Dermis microvascular lymphatic vessel endothelial cell (primary cell): ENCODE results near the gene PBX2. TPM values are rescaled to one million over a fixed set of nuclear protein-coding genes. Genes with fewer than 3 reads are reported as not detected.
"Not testable (repeated sequence)": the region's sequence is repeated elsewhere in the genome, so short reads cannot be mapped to it uniquely, and the experiment has no call there.

ENCODE experiments used
- DNase-seq, 2 donors: peaks; one replicate each; pipeline versions ENCODE4 v3.0.0 to v3.0.0-alpha.2; 2010; ENCODE audit warnings: low read depth in 2 of 2
- total RNA-seq: library from RNA; depleted of rRNA; stranded (reverse); fragments of >200 nt; gene quantifications from 2 replicates; pipeline ENCODE4 v1.2.1, GENCODE V29; 2014

Gene PBX2
- total RNA-seq, 1 donor from 2014 or later = 37.2 TPM

DNA sequence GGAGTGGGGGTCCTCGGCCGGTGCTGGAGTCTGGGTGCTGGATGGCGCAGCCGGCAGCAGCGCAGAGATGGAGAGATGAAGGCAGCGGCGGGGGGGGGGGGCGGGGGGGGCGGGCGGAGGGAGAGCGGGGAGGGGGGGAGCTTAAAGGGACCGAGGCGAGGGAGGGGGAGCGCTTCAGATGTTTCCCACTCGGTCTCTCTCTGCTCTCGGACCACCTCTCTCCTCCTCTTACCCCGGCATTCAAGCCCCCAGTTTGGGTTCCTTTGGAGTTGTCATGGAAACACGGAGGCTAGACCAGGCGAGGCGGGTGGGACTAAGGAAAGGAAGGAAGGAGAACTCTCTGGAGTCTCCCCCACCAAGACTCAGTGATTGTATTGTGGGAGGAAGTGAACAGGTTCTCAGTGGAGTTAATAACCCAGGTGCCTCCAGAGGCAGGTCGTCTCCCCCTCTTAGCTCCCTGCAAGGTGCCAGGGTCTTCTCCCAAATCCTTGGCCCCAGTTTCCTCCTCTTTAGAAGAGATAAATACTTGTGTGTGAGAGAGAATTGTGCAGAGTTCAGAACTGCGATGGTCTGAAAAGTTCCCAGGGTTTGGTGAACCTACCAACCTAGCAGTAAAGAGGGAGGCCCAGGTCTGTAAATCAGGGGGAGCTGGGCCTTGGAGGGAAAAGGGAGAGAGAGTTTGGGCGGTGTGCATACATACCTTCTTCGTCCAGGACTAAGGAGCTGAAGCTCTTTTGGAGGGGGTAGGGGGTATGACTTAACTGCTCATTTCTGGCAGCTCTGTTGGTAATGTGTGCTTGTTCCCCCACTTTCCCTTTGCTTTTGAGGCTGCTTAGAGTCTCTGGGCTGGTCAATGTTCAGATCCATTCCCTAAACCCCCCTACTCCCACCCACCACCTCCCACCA is 37.9 kb downstream of the PBX2 start, which contains the start of gene PRRT1:
Gene PRRT1, minus strand, starts transcription at position 77 of the 906 bp plus-strand sequence. CDS start 112 bp downstream, outside the sequence.
- DNase-seq = no peak

DNA sequence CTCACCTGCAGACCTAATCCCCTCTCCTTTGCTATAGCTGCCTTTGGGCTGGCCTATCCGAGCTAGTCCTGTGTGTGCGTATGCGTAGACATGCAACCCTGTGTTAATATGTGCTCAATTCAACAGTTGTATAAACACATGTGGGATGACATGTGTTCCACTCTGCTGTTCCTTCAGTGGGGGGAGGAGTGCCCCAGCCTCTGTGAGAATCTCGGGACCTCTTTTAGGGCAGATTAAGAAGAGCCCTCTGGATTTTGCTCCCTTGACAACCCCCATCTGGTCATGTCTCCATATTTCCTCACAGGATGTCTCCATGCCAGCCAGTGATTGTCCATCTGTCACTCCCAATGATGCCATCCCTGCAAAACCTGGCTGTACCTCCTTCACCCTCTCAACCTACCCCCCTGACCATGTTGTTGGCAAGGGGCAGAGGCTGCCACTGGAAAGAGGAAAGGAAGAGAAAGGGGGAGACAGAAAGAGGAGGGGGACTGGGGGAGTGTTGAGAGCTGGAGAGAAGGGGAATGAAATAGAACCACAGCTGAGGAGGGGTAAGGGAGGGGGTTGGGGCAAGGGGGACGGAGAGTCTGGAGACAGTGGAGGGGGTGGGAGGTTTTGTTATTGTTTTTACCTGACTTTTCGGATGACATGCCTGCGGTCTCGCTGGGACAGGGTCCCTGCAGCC is 38.7 kb downstream of the PBX2 start:
- no peak for DNase-seq

DNA sequence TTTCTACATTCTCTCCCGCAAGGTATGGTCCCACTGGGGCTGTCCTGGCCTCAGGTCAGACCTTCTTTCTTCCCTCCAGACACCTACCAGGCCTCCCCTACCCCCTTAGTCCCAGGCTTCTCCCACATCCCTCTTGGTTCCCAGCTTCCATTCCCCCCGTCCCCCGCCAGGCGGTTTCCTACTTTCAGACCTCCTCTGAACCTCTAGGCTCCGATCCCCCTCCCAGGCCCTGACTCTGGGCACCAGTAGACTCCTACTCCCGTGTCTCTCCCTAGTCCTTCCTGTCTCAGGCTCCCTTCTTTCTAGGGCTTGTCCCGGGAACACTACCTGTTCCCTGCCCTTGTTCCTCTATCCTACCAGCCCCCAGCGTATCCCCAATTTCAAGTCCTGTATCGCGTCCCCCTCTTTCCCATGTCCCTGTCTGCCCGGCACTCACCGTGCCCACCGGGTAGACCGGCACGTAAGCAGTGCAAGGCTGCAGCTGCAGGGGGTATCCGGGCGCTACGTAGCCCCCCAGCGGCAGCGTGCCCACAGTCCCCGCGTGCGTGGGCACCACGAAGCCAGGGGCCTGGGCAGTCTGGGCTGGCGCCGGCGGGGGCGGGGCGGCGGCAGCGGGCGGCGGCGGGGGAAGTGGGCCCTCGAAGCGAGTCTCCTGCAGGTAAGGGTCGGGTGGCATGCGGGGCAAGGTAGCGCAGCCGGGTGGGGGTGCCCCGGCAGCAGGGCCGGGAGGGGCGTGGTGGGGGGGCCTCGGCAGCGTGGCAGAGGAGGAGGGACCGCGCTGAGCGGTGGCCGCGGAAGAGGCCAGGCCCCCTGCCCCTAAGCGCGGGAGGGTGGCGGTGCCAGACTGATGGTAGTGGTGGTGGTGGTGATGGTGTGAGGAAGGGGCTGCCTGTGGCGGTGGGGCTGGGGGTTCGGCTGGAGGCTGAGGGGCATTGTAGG is 39.8 kb downstream of the PBX2 start:
- no peak for DNase-seq

DNA sequence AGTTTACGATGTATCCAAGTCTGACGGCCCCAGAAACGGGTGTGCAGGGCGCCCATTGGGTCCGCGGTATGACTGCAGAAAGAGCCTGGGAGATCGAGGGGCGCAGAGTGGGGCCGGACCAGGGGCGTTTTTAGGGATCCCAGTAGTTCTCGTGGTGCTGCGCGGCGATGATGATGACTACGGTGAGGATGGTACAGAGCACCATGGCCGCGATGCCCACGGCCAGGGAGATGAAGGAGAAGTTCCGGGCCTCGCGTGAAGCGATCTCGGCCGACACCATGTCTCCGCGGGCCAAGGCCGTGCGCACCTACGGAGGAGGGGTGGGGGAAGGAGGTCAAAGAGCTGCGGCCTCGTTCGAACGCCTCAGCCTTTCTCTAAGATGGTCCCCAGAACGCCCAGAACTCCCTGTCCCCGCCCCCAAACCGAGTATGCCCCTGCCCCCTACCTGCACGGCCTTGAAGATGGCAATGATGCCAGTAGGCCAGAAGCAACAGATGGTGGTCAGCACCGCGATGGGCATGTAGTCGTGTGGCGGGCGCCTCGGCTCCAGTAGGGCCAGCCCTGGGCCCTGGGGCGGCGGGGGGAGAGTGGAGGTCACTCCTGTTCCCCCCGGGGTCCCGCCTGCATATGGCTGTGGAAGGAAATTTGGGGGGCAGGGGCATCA is 40.8 kb downstream of the PBX2 start:
- DNase-seq = no peak

DNA sequence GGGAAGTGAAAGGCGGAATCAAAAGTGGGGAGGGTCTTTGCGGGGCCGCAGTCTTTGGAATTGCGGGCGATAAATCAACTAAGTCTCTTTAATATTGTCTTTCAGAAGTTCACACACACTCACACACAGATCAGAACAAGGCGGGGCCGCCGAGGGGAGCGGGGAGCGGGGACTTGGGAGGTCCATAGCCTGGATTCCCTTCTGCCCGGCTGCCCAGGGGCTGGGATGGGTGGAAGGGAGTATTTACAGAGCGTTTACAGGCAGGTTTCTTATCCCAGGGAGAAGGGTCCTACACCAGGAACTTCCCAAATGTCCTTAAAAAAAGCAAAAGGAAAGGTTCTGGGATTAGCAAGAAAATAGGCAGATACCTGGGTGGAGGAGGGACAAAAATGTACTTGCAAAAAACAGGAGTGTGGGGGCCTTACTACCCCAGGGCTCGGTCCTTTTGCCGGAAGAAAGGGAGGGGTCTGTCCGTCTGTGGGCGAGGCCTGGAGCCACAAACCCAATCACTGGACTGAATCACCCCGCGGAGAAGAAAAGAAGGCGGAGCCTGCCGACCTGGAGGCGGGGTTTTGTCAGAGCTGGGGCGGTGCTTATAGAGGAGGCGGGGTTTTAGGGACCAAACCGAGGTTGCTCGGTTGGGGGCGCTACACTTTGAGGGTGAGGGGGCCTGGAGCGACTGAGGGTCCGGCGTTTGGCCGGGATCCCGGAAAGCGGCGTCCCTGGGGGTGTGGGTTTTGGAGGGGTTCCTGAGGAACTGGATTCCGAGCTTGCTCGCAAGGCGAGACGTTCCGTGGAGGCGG is 41.5 kb downstream of the PBX2 start:
- peak in 1 of 2 donors; percentile 71 for DNase-seq

DNA sequence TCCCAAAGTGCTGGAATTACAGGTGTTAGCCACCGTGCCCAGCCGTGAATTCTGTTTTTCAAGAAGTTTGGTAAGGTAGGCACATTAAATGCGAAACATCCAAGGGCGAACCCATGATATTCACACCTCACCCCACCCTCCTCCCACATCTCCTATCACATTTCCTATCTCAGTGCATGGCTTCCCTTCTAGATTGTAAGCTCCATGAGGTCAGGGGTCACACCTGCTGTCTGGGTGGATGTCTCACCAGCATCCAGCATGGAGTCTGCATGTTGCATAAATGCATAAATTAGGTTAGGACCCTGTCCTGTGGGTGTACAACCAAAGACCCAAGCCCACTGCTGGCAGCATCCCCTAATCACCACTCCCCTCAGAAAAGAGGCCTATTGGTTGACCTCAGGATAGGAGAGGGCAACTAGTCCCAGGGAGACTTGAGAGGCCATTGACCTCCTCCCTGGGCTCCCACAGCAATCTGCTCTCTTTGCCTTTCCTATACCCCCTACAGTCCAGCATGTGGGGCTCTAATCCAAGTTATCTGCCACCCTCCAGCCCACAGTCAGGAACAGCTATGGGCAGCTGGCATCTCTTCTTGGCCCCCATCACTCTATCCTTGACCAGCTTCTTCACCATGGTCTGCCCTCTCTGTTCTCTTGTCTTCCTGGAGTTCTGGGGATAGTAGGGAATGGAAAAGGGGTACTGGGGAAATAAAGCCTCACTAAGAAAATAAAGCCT is 42.4 kb downstream of the PBX2 start:
- no peak for DNase-seq

DNA sequence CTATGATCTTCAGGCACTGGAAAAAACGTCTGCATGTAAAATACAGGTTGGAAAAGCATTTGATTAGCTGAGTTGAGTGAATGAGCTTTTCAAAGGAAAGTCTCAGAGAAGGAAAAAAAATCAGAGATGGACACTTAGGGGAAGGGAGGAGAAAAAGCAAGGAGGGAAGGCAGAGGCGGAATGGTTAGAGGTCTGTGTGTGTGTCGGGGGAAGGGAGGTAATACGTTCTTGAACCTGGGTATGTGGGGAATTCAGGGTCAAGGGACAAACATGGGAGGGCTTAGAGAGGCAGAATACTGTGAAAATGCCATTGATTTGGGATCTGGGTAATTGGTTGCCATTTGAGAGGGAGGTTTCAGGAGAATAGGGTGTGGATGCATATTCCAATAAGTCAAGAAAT is 43.3 kb downstream of the PBX2 start:
- no peak for DNase-seq

DNA sequence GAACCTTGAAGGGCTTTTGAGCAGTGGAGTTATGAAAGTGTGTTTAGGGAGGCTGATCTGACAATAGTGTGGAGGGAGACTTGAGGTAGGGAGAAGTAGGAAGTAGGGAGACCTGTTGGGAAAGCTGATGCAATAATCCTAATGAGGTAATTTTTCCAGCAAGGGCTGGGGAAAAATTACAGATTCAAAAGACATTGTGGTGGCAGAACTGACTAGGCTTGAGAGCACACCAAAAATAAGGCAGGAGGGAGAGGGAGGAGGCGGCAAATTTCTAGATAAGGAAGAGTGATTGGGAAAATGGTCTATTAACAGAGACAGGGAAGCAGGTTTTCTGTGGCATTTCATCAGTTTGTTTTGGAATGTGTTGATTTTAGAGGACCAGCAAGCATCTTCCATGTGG is 43.7 kb downstream of the PBX2 start:
- DNase-seq = no peak

DNA sequence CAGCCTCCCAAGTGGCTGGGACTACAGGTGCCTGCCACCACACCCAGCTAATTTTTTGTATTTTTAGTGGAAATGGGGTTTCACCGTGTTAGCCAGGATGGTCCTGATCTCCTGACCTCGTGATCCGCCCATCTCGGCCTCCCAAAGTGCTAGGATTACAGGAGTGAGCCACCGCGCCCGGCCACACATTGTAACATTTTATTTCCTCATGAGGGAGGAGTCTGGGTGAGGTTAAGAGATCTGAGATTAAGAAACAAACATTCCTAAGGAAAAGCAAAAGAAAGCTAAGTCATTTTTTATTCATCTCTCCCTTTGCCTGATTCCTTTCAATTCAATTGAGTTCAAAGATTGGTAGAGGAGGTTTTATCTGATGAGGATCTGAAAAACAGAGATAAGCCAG is 45.8 kb downstream of the PBX2 start:
- DNase-seq = not testable (repeated sequence)

DNA sequence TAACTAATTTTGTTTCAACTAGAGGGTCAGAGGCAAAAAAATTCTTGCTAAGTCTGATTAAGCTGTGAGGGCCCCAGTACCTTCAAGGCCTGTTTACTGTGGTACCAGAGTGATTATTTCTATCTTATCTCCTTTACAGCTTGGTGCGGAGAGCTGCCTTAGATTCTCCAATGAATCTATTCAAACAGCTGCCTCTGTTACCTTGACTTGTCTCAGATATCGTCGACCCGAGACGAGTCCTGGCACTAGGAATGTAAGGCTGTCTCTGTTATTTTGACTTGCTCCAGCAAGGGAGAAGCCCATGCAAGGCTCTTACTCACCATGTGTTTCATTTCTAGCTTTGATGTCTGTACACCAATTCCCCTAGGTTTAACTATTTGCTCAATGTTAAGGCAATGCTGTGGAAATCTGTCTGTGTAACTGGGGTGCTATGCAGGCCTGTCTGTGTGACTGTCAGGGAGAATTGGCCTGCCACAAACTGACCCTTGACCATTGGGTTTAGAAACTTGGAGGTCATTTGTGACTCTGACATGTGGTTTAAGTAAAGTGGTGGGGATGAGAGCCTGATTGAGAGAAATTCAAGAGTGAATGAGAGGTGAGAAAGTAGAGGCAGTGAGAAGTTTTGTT is 49.5 kb downstream of the PBX2 start:
- no peak for DNase-seq

DNA sequence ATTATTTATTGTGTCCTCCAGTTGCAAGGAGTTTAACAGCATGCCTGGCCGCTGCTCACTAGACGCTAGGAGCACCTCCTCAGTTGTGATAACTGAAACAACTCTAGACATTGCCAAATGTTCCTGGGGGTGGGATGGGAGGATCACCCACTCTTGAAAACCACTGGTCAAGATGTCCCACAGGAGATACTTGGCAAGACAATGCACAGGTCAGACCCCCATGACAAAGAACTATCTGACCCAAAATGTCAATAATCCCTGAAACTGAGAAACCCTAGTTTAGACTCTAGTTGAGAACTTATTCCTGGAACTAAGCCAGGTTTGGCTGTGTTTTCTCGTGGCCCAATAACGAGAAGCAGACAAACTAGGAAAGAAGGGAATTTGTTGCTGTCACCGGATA is 50.4 kb downstream of the PBX2 start:
- no peak for DNase-seq

DNA sequence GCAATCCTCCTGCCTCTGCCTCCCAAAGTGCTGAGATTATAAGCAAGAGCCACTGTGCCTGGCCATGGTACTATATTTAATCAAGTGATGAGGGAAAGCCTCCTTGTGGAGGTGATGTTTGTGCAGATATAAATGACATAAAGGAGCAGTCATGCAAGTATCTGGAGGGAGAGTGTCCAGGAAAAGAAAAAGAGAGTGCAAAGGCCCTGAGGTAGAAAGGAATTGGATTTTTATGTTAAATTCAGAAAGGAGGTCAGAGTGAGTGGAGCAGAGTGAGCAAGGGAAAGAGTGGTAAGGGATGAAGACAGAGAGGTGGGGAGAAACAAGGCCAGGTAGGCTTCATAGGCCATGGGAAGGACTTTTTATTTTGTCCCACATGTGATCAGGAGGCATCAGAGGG is 52.5 kb downstream of the PBX2 start:
- DNase-seq = no peak

Other genes starting within 250 kb of the PBX2 start
- gene CFB, start 244.1 kb downstream of the PBX2 start, total RNA-seq = 0.13 and 0.51 TPM in 2 replicates
- gene NELFE, start 231.2 kb downstream of the PBX2 start, total RNA-seq = 58.3 and 77.6 TPM in 2 replicates
- 25.4 and 33.5 TPM in 2 replicates for gene SKIC2, start 231.0 kb downstream of the PBX2 start, total RNA-seq
- gene DXO, start 218.1 kb downstream of the PBX2 start, total RNA-seq = 6.4 and 8.0 TPM in 2 replicates
- gene C4A, start 208.1 kb downstream of the PBX2 start, total RNA-seq = 0.90 and 1.4 TPM in 2 replicates
- 0.38 and 0.77 TPM in 2 replicates for gene C4B, start 175.4 kb downstream of the PBX2 start, total RNA-seq
- gene CYP21A2, start 151.8 kb downstream of the PBX2 start, total RNA-seq = not detected in 2 replicates
- gene TNXB, start 80.9 kb downstream of the PBX2 start, total RNA-seq = 0.90 and 1.8 TPM in 2 replicates
- 9.5 and 17.7 TPM in 2 replicates for gene ATF6B, start 62.0 kb downstream of the PBX2 start, total RNA-seq
- 4.9 and 5.8 TPM in 2 replicates for gene FKBPL, start 59.9 kb downstream of the PBX2 start, total RNA-seq
- under 0.01 TPM in 2 replicates for gene PRRT1, start 38.3 kb downstream of the PBX2 start, total RNA-seq
- 27.2 and 50.1 TPM in 2 replicates for gene PPT2, start 36.1 kb downstream of the PBX2 start, total RNA-seq
- gene EGFL8, start 25.6 kb downstream of the PBX2 start, total RNA-seq = 0.64 and 2.3 TPM in 2 replicates
- gene AGPAT1, start 14.1 kb downstream of the PBX2 start, total RNA-seq = 5.6 and 13.4 TPM in 2 replicates
- 44.4 and 53.6 TPM in 2 replicates for gene RNF5, start 11.8 kb downstream of the PBX2 start, total RNA-seq
- gene AGER, start 5.9 kb downstream of the PBX2 start, total RNA-seq = 0.38 and 0.39 TPM in 2 replicates
- gene GPSM3, start 2.4 kb upstream of the PBX2 start, total RNA-seq = 6.9 and 9.0 TPM in 2 replicates
- gene NOTCH4, start 33.9 kb upstream of the PBX2 start, total RNA-seq = 11.9 and 13.3 TPM in 2 replicates
- gene TSBP1, start 181.7 kb upstream of the PBX2 start, total RNA-seq = not detected in 2 replicates
- gene BTNL2, start 217.0 kb upstream of the PBX2 start, total RNA-seq = not detected in 2 replicates
- gene HLA-DRA, start 249.7 kb upstream of the PBX2 start, total RNA-seq = under 0.01 TPM in 1 of 2 replicates, not detected in the other